ENCODE results near the gene SECTM1. TPM values are rescaled to one million over a fixed set of nuclear protein-coding genes. Genes with fewer than 3 reads are reported as not detected.
"Not testable (repeated sequence)": the region's sequence is repeated elsewhere in the genome, so short reads cannot be mapped to it uniquely, and the experiment has no call there.

Gene SECTM1
- total RNA-seq, 1 donor from 2014 or later: 3.7 TPM

- no peak overlapping the region for H3K4me3 Mint-ChIP-seq (ENCODE audit: low read depth)
- DNase-seq (ENCODE audit: low spot score): no peak
- no peaks in the 10 kb centered on the region for H3K36me3 Mint-ChIP-seq (ENCODE audit: low read depth)
- no peaks in the 10 kb centered on the region for H3K9me3 Mint-ChIP-seq
- H3K4me1 Mint-ChIP-seq (ENCODE audit: low read depth): peaks cover 13% of the 10 kb centered on the region
- peaks cover 36% of the 10 kb centered on the region for H3K27me3 Mint-ChIP-seq (ENCODE audit: low read depth)
- intact Hi-C loops (cut with micrococcal nuclease): no loop called here
- H3K27ac Mint-ChIP-seq: no peak overlapping the region
Observed at GRCh38 chr17:82373731-82374625, 40.4 kb upstream of the SECTM1 start.

GRCh38 chr17:82373072-82373452 is 39.5 kb upstream of the SECTM1 start:
- H3K4me3 Mint-ChIP-seq (ENCODE audit: low read depth); H3K27ac Mint-ChIP-seq; DNase-seq (ENCODE audit: low spot score); H3K9me3 Mint-ChIP-seq; intact Hi-C loops (cut with micrococcal nuclease); H3K36me3 Mint-ChIP-seq (ENCODE audit: low read depth): not testable (repeated sequence)
- peaks cover 13% of the 10 kb centered on the region for H3K4me1 Mint-ChIP-seq (ENCODE audit: low read depth)
- H3K27me3 Mint-ChIP-seq (ENCODE audit: low read depth): peaks cover 36% of the 10 kb centered on the region

- Mint-ChIP-seq H3K4me3 (ENCODE audit: low read depth) (peak overlapping the region; percentile 21), H3K9me3 (no peaks in the 10 kb centered on the region), H3K4me1 (ENCODE audit: low read depth) (peaks cover 13% of the 10 kb centered on the region), H3K36me3 (ENCODE audit: low read depth) (no peaks in the 10 kb centered on the region), H3K27ac (no peak overlapping the region), H3K27me3 (ENCODE audit: low read depth) (peaks cover 42% of the 10 kb centered on the region)
- intact Hi-C loops (cut with micrococcal nuclease): no loop called here
- no peak for DNase-seq (ENCODE audit: low spot score)
Observed at GRCh38 chr17:82372249-82373071, 38.9 kb upstream of the SECTM1 start.

- Mint-ChIP-seq H3K27ac (no peak within 1 kb of the TSS), H3K4me3 (ENCODE audit: low read depth) (peak within 1 kb of the TSS; percentile 42), H3K27me3 (ENCODE audit: low read depth) (peaks cover 46% of the 10 kb centered on the region), H3K9me3 (no peaks in the 10 kb centered on the region), H3K36me3 (ENCODE audit: low read depth) (no peaks in the 10 kb centered on the region), H3K4me1 (ENCODE audit: low read depth) (peaks cover 13% of the 10 kb centered on the region)
- DNase-seq (ENCODE audit: low spot score): no peak
- intact Hi-C loops (cut with micrococcal nuclease): no loop called here
Observed at GRCh38 chr17:82371333-82372248, 38.0 kb upstream of the SECTM1 start, which contains the start of gene UTS2R. Gene UTS2R (plus strand): TSS chr17:82371765. CDS start chr17:82374325, 2,560 bp downstream.

GRCh38 chr17:82370471-82371332 is 37.1 kb upstream of the SECTM1 start:
- DNase-seq (ENCODE audit: low spot score): no peak
- H3K27ac Mint-ChIP-seq: no peak overlapping the region
- no peaks in the 10 kb centered on the region for H3K36me3 Mint-ChIP-seq (ENCODE audit: low read depth)
- H3K4me3 Mint-ChIP-seq (ENCODE audit: low read depth): peak overlapping the region; percentile 42
- peaks cover 40% of the 10 kb centered on the region for H3K27me3 Mint-ChIP-seq (ENCODE audit: low read depth)
- intact Hi-C loops (cut with micrococcal nuclease): no loop called here
- H3K4me1 Mint-ChIP-seq (ENCODE audit: low read depth): peaks cover 13% of the 10 kb centered on the region
- no peaks in the 10 kb centered on the region for H3K9me3 Mint-ChIP-seq

- DNase-seq (ENCODE audit: low spot score): no peak
- H3K4me3 Mint-ChIP-seq (ENCODE audit: low read depth): no peak overlapping the region
- no peak overlapping the region for H3K27ac Mint-ChIP-seq
- H3K36me3 Mint-ChIP-seq (ENCODE audit: low read depth): no peaks in the 10 kb centered on the region
- H3K9me3 Mint-ChIP-seq: no peaks in the 10 kb centered on the region
- intact Hi-C loops (cut with micrococcal nuclease): no loop called here
- H3K27me3 Mint-ChIP-seq (ENCODE audit: low read depth): peaks cover 43% of the 10 kb centered on the region
- H3K4me1 Mint-ChIP-seq (ENCODE audit: low read depth): peaks cover 13% of the 10 kb centered on the region
Observed at GRCh38 chr17:82369211-82369610, 35.6 kb upstream of the SECTM1 start.

GRCh38 chr17:82367724-82368524 is 34.4 kb upstream of the SECTM1 start:
- Mint-ChIP-seq H3K4me3 (ENCODE audit: low read depth) (no peak overlapping the region), H3K9me3 (no peaks in the 10 kb centered on the region), H3K36me3 (ENCODE audit: low read depth) (no peaks in the 10 kb centered on the region), H3K27ac (no peak overlapping the region), H3K27me3 (ENCODE audit: low read depth) (peaks cover 38% of the 10 kb centered on the region), H3K4me1 (ENCODE audit: low read depth) (peaks cover 12% of the 10 kb centered on the region)
- DNase-seq (ENCODE audit: low spot score): no peak
- intact Hi-C loops (cut with micrococcal nuclease): no loop called here

GRCh38 chr17:82366749-82367148 is 33.2 kb upstream of the SECTM1 start:
- H3K36me3 Mint-ChIP-seq (ENCODE audit: low read depth): no peaks in the 10 kb centered on the region
- H3K4me3 Mint-ChIP-seq (ENCODE audit: low read depth): no peak overlapping the region
- H3K27me3 Mint-ChIP-seq (ENCODE audit: low read depth): peaks cover 32% of the 10 kb centered on the region
- H3K4me1 Mint-ChIP-seq (ENCODE audit: low read depth): peaks cover 12% of the 10 kb centered on the region
- H3K9me3 Mint-ChIP-seq: no peaks in the 10 kb centered on the region
- intact Hi-C loops (cut with micrococcal nuclease): no loop called here
- H3K27ac Mint-ChIP-seq: no peak overlapping the region
- no peak for DNase-seq (ENCODE audit: low spot score)

- Mint-ChIP-seq H3K27me3 (ENCODE audit: low read depth) (peaks cover 27% of the 10 kb centered on the region), H3K27ac (no peak overlapping the region), H3K4me3 (ENCODE audit: low read depth) (no peak overlapping the region), H3K36me3 (ENCODE audit: low read depth) (no peaks in the 10 kb centered on the region), H3K4me1 (ENCODE audit: low read depth) (peaks cover 7% of the 10 kb centered on the region), H3K9me3 (no peaks in the 10 kb centered on the region)
- DNase-seq (ENCODE audit: low spot score): no peak
- intact Hi-C loops (cut with micrococcal nuclease): no loop called here
Observed at GRCh38 chr17:82365606-82366295, 32.2 kb upstream of the SECTM1 start.

GRCh38 chr17:82361885-82362633 is 28.5 kb upstream of the SECTM1 start:
- Mint-ChIP-seq H3K27ac (no peak overlapping the region), H3K9me3 (no peaks in the 10 kb centered on the region), H3K27me3 (ENCODE audit: low read depth) (peaks cover 18% of the 10 kb centered on the region), H3K4me3 (ENCODE audit: low read depth) (no peak overlapping the region), H3K4me1 (ENCODE audit: low read depth) (peaks cover 7% of the 10 kb centered on the region), H3K36me3 (ENCODE audit: low read depth) (no peaks in the 10 kb centered on the region)
- intact Hi-C loops (cut with micrococcal nuclease): no loop called here
- DNase-seq (ENCODE audit: low spot score): no peak

Measured in activated T-helper 2 cell treated with anti-CD3 and anti-CD28 coated beads, Interferon-gamma antibody, Interleukin-2, Interleukin-4, amounts not matched to agents 10 μg/mL and 5 μg/mL and 100 μg/mL, durations not matched to agents 14 hours and 24 hours and 36 hours (primary cell).